HG03575 (cell line): ENCODE results near the gene THEM5.

Source experiments
- ATAC-seq: cut with Tn5 transposase; IDR thresholded peaks from one replicate; pipeline ENCODE4 v1.9.1; 2021; ENCODE audit not compliant: unreplicated experiment, insufficient number of reproducible peaks, low FRiP score; ENCODE audit errors: extremely low read depth

The THEM5 gene

DNA sequence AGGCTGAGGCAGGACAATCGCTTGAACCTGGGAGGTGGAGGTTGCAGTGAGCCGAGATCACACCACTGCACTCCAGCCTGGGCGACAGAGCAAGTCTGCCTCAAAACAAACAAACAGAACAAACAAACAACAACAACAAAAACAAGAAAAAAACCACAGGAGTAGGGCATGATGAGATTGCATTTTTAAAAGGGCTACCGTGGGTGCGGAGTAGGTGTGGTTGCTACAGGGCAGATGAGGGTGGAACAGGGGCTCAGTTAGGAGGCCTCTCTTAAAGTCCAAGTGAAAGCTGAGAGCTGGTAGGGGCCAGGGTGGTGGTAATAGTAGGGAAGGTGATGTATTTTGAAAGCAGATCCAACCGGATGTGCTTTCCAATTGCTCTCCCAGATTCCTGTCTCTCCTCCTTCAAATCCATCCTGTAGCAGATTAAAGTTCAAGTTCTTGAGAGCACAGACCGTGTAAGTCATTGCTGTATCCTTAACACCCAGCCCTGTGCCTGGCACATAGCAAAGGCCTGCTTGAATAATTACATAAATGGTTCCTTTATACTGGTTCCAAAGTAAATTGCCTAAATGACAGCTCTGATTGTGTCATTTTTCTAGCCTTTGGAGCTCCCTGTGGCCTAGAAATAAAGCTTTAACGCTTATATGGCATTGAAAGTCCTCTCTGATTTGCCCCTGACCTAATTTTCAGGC, 44.1 kb downstream of the THEM5 start:
- no peak for ATAC-seq

DNA sequence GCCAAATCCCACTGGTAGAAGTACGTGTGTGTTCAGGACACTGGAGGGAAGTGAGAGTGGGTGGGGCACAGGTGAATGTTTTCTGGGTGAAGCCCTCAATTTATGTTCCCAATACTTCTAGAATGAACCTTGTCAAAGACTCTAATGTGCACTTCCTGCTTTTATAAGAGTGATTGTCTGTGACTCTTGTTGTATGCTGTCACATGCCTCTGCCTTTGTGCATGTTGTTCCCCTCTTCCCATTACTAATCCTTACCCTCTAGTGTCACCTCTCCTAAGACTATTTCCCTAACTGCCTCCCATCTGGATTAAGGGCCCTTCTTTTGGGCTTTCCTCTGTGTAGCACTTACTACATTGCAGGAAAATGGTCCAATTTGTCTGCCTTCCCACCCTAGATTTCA, 45.7 kb downstream of the THEM5 start:
- ATAC-seq: no peak

DNA sequence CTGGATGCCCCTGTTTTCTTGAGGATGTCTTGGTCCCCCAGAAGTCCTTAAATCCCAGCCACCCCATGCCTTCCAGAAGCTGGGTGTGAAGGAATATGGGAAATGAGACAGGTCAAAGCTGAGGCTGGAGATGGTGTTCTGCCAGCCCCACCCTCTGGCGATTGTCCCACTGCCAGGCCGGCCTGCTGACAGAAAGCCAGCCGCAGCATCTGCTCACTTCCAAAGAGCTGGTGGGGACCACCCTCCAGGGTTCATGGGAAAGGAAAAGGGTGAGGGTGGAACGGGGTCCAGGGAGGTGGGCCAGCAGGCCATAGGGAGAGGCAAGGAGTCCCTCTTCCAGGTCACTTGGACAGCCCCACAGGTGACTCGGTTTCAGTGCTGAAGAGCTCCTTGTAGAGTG, 46.4 kb downstream of the THEM5 start:
- no peak for ATAC-seq

DNA sequence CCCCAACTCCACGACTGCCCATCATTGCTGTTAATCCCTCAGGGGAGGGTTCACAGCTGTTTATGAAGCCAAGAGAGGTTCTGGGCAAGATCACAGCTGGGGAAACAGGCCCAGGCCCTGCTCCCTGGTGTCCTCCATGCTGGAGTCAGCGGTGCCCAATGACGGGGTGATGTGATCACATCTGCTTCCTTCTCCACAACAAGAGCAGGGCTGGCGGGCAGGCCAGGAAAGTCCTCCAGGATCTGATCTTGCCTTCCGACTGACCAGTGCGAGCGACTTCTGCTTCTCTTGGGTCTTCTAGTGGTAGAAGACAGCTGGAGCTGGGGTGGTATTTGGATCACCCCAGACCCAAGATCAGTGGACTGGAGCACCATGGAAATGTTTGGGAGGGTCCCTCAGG, 47.3 kb downstream of the THEM5 start:
- ATAC-seq: no peak

DNA sequence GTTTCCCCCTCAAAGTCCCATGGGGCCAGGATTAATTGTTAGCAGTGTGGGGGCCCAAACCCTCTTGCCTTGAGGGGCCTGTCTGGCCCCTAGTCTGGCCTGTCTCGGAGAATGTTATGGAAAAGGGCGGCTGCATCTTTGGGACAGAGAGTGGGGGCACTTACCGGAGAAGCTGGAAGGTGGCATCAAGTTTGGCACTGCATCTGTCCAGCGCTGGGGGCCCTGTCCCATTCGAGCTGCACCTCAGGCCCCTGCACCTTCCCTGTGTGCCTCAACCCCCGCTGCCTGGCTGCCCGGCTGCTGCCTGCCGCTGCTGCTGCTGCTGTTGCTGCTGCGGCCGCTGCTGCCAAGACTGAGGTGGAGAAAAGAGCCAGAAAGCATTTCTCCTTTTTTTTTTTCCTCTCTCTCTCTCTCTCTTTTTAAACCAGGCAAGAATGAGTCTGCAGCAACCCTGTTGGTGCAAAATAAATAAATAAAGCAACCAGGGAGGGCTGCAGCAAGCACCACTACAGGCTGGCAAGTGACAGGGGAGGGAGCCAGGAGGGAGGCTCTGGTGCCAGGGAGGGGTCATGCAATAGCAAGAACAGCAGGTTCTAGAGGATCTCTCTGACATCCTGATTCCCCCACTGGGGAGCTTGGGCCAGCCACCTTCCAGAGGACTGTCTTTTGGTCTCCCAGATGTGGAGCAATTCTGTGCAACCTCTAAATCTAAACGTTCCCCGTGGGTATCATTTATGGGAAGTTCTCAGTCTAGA, 48.3 kb downstream of the THEM5 start, which contains the start of gene LINGO4:
TSS of gene LINGO4 (minus strand) at position 354 of the 755 bp plus-strand sequence. CDS start 2,715 bp downstream, outside the sequence.
- ATAC-seq: no peak

DNA sequence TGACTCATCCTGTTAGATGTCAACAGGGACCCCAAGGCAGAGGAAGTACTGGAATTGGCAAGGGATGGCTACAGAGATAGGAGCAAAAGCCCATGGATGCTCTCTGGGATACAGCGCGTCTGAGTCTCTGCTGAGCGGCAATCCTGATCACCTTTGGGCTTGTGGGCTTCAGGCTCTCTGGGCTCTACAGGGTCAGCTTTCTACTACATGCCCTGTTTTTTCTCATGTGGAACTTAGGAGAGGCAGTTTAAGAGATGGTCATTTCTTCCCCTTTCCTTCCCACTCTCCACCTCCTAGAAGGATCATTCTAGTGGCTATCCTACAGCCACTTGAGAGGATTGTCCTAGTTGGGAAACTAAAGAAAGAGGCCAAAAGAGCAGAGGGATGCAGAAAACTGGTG, 49.6 kb downstream of the THEM5 start:
- no peak for ATAC-seq

DNA sequence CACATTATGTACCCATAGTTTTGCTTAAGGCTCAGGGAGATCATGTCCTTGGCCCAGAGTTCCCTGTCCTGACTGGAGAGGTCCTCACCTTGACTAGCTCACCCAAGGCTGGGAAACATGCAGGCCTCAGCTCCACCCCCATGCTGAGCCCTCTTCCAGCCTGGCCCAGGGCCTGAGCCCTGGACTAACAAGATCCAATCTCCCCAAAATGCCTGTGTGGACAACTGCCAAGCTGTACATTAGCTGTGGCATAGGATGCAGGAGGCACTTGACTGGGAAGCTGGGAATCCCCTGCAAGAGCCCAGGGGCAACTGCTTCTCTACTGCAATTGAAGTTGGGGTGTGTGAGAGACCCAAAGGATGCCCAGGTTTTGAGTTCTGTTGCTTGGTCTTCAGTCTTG, 50.3 kb downstream of the THEM5 start:
- ATAC-seq: no peak

DNA sequence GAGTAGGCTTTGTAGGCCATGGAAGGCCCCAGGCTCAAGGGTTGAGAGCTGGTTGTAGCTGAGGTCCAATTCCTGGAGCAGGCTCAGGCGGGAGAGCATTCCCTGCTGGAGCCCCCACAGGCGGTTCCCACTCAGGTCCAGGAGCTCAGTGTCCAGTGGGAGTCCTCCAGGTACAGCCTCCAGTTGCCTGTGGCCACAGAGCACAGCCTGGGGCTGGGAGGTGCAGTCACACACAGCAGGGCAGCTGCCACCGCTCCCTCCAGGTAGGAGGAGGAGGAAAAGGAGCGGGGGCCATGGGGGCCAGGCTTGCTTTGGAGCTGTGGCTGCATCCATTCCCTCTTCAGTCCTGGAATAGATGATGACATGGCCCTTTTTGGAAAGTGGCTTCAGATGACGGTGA, 51.1 kb downstream of the THEM5 start:
- no peak for ATAC-seq

DNA sequence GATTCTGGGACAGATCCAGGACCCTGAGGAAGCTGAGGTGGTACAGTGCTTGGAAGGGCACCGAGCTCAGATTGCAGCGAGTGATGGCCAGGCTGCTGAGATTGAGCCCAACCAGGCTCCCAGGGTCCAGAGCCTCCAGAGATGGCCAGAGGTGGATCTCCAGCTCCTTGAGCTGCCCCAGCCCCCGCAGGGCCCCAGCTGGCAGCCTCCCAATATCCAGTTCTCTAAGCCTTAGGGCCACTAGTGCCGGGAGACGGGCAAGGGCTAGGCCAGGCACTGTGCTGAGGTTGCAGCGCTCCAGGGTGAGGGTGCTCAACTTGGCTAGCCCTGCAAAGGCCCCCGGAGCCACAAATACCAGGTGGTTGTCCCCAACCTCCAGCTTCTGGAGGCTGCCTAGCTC, 51.7 kb downstream of the THEM5 start:
- no peak for ATAC-seq

DNA sequence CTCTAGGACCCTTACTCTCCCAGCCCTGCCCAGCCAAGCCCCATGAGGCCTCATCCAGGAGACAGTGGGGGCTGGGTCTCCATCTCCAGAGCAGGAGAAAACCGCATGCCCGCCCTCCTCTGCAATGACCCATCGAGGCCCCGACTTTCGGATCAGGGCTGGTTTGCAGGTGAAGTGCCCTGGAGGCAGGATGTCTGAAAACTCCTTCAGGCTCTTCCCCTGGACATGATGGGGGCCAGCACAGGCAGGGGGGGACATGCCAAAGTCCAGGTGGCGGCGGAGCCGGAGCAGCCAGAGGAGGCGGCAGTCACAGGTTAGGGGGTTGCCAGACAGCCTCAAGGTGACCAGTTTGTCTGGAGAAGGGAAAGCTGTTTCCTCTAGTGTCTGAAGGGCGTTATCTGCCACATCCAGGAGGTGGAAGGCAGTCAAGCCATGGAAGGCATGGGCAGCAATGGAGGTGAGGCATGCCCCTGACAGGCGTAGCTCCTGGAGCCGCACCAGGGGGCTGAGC, 52.1 kb downstream of the THEM5 start:
- ATAC-seq: no peak

DNA sequence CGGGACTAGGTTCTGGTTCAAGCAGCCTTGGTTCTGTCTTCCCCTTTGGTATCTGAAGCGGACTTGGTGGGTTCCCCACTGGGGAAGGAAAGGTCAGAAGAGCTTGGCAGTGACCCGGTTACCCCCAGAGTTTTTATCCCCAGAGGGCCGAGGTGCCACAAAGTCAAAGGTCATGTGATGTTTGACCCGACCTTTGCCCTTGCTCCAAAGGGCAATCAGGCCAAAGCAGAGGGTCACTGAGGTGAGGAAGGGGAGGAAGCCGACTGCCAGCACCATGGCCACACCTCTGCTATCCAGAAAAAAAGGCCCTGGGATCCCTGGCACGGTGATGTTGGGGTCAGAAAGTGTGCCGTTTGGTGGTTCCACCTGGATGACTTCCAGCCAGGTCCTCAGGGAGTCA, 52.7 kb downstream of the THEM5 start:
- no peak for ATAC-seq

DNA sequence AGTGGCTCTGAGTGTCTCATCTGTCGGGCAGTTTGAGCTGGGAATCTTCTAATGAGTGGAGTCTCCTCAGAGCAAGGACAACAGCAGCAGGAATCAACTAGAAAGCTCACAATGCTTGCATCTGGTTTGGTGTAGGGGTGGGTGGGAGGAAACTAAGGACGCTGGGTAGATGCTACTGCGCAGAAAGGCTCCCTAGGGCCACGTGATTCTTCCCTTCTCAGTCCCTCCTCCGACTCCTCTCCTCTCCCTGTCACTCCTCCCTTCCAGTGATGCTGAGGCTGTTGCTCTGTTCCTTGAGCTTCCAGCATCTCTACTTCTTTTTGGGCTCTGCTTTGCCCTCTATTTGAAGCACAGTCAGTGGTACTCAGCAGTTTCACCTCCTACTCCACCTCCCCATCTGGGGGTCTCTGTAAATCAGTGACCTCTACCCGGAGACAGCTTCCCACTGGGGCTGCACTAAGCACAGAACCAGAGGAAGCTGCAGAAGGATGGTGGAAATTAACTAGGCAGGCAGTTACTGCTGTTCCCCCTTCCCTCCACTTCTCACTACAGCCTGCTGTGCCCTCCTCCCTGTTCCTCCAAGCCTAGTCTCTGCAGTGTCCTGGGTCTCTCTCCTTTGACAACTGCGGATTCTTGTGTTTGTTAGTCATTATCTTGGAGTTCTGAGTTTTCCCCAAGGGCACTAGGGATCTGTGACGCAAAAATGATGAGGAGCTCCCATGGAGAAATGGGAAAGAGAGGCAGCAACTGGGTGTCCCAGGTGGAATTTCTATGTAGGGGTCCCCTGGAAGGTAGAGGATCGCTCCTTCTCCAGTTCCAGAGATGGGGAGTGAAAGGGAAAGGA, 54.1 kb downstream of the THEM5 start:
- no peak for ATAC-seq

DNA sequence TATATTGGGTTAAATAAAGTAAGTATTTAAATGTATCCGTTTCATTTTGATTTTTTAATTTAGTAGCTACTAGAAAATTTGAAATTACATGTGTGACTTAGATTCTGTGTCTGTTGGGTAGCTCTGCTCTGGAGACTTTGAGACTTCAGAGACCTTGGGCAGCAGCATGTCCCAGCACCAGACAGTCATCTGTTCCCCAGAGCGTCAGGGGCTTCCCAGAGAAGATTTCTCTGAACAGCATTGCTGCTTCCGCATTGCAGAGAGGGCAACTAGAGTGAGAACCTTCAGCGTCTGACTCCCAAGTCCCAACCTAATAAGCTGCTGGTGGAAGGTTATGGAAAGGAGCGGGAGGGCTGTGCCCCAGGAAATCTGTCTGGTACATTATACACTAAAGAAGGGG, 54.9 kb downstream of the THEM5 start:
- ATAC-seq: no peak
